Measurements from ENCODE around the gene TSPAN1. TPM values are rescaled to one million over a fixed set of nuclear protein-coding genes. Genes with fewer than 3 reads are reported as not detected.

Gene TSPAN1
- total RNA-seq, 1 donor from 2014 or later = 0.72 TPM

DNA sequence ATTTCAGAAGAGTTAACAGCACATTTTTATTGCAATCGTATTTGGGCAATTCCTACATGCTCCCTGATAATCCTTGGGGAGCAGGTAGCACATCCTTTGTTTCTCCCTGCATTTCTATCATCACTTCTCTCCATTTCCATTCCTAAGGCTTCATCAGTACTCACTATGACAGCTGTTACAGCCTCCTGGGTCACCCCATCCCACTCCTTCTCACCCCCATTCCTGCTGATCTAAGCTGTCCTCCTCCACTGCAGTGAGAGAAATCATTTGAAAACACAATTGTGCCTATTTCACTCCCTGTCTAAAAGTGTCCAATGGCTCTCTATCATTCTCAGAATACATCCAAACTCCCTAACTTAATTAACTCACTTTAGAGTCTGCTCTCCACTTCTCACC lies 17.0 kb upstream of the TSPAN1 start:
- intact Hi-C loops (cut with micrococcal nuclease) = no loop called here
- no peak for DNase-seq
- ATAC-seq = no peak

DNA sequence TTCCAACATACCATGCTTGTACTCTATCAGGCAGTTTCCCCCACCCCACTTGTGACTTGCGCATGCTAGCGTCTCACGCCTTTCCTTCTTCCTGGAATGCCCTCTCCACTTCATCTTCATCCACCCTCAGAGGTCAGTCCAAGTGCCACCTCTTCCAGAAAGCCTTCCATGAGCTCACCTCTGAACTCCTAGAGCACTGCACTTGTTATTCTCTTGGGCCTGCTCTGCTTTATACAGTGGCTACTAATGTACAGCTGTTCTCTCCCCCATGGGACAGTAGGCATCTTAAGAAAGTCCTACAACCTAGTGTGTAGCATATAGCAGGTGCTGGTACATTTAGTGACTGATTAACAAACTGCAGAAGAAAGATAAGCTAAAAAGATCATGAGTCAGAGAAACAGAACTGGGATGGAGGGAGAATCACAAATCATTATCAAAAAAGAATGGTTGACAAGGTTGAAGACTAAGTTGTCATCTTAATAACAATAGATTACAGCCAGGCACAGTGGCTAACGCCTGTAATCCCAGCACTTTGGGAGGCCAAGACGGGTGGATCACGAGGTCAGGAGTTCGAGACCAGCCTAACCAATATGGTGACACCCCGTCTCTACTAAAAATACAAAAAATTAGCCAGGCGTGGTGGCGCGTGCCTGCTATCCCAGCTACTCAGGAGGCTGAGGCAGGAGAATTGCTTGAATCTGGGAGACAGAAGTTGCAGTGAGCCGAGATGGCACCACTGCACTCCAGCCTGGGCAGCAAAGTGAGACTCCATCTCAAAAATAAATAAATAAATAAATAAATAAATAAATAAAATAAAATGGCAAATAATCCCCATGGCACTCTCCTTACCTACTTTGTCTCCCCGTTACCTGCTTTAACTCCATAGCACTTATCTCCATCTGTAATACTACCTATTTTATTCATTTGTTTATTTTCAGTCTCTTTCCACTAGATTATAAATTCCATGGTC lies 16.3 kb upstream of the TSPAN1 start:
- ATAC-seq = no peak
- no peak for DNase-seq
- intact Hi-C loops (cut with micrococcal nuclease) = no loop called here

DNA sequence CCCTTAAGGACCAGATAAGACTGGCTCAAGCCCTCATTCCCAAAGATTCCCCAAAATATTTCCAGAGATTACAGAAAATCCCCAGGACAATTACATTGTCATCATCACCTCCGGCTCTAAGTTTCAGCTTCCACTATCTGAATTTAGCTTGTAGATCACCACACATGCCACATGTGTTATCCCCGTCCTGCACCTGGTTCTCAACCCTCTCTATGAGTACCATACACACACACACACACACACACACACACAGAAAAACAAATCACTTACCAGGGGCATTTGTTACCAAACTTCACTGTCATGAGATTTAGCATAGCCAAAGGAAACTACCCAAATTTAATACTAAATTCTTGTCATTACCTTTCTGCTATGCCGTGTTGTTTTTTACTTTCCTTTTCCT lies 15.4 kb upstream of the TSPAN1 start:
- DNase-seq (no peak), ATAC-seq (no peak)
- intact Hi-C loops (cut with micrococcal nuclease) = no loop called here

- DNase-seq (no peak), ATAC-seq (no peak)
- intact Hi-C loops (cut with micrococcal nuclease) = no loop called here
Observed at GRCh38 chr1:46160212-46160611, 14.7 kb upstream of the TSPAN1 start.

DNA sequence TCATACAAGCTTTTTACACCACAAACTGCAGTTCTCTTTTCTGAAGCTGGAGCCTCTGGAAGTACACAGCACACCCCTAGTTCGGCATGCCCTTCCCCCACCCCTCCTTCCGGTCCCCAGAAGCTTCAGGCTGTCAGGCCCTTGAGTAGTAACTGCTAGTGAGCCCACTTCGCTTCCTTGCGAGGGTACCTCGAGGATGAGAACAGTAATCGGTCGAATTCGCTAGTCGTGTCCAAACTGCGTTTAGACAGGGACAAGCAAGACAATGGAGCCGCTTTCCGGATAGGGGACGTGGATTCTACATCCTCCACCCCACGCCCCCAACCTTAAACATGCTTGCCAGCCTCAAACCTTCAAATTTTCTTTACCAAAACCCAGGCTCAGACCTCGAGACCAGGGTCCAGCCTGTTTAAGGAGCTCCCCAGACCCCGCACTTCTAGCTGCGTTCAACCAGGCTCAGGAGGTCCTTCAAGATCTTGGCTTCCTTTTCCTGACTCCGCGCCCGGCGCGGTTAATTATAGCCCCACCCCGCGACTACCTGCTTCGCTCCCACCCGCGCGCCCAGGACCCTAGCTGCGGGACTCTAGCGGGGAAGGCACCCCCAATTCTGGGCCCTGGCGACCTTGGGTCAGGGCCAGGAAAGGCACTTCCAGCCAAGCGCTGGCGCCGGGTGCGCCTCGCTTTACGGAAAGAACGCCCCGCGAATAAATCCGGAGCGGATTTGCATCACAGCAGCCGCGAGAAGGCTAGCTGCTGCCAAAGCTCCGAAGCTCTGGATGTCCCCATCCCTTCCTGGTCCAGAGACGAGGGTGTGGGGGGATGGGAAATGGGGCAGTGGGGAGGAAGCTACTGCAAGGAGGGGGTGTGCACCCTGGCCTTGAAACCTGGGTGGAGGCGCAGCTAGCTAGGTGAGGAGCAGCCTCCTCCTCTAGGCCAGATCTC lies 8.1 kb upstream of the TSPAN1 start:
- ATAC-seq = peak; percentile 68
- DNase-seq = peak; percentile 66
- intact Hi-C loops (cut with micrococcal nuclease) = no loop called here

GRCh38 chr1:46168477-46168876 lies 6.4 kb upstream of the TSPAN1 start:
- intact Hi-C loops (cut with micrococcal nuclease) = no loop called here
- ATAC-seq (no peak), DNase-seq (no peak)

DNA sequence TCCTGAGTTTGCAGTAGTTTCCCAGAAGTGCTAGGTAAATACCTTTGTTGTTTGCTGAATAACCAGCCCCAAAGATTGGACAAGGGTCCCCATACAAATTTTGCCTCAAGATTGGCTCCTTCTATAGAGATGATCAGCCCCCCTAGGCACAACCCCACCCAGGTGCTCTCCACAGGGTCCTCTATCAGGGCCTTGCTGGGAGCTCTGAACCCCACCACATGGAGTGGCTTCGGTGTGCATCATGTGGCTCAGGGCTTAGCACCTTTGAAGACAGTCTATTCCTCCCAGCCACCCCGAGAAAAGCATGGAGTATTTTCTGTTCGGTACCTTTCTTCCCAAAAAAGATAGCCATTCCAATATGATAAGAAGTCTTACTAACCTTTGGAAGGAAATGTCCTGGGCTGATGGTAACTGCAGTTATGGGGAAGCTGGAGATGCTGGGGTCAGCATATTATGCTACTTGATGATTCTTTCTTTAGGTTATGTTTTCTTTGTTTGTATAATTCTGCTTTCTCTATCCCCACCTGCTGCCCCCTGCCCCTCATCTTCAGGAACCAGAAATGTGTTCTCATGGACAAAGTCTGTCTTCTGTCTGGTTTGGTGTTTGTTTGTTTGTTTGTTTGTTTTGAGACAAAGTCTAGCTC lies 5.0 kb upstream of the TSPAN1 start:
- DNase-seq (no peak), ATAC-seq (no peak)
- intact Hi-C loops (cut with micrococcal nuclease) = no loop called here

DNA sequence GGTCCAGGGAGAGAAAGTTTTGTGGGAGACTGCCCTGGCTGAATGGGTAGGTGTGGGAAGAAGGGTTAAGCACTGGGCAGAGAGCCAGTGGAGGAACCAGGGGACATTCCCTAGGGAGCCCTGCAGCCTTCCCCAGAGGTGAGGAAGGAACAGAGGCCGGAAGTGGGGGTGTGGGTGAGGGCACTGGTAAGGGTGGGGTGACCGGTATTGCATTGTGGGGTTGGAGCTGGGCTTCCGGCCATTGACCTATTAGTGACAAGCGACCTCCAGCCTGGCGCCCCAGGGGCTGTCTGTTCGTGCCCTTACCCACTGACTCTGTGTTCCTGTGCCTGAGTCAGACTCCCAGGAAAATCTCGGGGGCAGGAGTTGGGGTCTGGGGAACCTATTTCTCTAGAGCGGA lies 3.5 kb upstream of the TSPAN1 start:
- DNase-seq (peak; percentile 44), ATAC-seq (peak; percentile 30)
- intact Hi-C loops (cut with micrococcal nuclease) = no loop called here

DNA sequence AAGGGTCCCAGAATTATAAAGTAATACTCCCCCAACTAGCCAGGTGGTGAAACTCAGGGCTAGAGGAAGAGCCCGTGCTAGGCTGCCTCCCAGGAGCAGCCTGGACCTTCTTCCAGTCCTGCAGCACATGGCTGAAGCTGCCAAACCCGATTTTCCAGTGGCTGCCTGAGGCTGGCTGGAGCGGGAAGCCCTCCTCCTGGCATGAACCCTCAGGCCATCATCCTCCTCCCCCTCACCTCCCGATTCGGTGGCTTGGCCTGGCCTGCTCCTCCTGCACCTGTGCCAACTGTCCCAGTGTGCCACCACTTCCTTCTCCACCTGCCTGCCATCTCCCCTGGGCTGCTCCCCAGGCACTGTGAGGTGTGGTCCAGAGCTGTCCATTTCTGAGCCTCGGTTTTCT lies 3.0 kb upstream of the TSPAN1 start:
- no peak for DNase-seq
- ATAC-seq = peak; percentile 12
- intact Hi-C loops (cut with micrococcal nuclease) = no loop called here

DNA sequence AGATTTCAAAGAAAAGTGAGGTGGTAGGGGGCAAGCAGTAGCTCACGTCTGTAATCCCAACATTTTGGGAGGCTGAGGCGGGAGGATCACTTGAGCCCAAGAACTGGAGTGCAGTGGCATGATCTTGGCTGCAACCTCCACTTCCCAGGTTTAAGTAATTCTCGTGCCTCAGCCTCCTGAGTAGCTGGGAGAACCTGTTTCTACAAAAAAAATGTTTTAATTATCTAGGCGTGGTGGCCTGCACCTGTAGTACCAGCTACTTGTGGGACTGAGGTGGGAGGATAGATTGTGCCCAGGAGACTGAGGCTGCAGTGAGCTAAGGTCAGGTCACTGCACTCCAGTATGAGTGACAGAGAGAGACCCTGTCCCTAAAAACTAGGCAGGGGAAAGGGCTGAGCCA lies 2.6 kb upstream of the TSPAN1 start:
- DNase-seq (no peak), ATAC-seq (no peak)
- intact Hi-C loops (cut with micrococcal nuclease) = no loop called here

DNA sequence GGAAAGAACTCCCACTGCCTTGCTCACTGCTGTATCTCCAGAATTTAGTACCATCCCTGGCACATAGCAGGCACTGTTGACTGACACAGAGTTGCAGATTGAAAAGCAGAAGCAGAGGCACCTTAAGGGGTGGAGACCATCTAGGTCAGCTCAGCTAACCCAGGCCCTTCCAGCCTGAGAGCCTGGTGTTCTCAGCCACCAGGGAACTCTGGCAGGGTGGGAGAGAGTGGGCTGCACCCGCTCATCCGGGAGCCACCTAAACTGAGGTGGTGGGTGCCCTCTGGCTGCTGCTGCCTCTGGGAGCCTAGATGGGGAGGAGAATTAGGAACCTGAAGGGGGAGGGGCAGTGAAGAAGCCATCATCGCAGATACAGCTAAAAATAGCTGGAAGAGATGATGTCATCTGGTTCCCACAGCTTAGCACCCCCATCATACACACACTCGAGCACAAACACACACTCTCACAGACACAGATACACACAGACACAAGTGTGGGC lies 1.5 kb upstream of the TSPAN1 start:
- intact Hi-C loops (cut with micrococcal nuclease) = no loop called here
- DNase-seq (no peak), ATAC-seq (peak; percentile 40)

GRCh38 chr1:46175243-46175642 lies 356 bp downstream of the TSPAN1 start:
- no peak for DNase-seq
- intact Hi-C loops (cut with micrococcal nuclease) = loop anchor here (5.0 kb wide), 1 partner anchor 43 kb away; the partner anchor contains the start of gene PIK3R3
- ATAC-seq = no peak

- ATAC-seq = no peak
- intact Hi-C loops (cut with micrococcal nuclease) = loop anchor here (5.0 kb wide), 1 partner anchor 44 kb away; the partner anchor contains the start of gene PIK3R3
- no peak for DNase-seq
Observed at GRCh38 chr1:46176211-46176865, 1.5 kb downstream of the TSPAN1 start, which contains the start of gene P3R3URF. P3R3URF (minus strand) TSS chr1:46176488; CDS start chr1:46176471, 17 bp downstream.

DNA sequence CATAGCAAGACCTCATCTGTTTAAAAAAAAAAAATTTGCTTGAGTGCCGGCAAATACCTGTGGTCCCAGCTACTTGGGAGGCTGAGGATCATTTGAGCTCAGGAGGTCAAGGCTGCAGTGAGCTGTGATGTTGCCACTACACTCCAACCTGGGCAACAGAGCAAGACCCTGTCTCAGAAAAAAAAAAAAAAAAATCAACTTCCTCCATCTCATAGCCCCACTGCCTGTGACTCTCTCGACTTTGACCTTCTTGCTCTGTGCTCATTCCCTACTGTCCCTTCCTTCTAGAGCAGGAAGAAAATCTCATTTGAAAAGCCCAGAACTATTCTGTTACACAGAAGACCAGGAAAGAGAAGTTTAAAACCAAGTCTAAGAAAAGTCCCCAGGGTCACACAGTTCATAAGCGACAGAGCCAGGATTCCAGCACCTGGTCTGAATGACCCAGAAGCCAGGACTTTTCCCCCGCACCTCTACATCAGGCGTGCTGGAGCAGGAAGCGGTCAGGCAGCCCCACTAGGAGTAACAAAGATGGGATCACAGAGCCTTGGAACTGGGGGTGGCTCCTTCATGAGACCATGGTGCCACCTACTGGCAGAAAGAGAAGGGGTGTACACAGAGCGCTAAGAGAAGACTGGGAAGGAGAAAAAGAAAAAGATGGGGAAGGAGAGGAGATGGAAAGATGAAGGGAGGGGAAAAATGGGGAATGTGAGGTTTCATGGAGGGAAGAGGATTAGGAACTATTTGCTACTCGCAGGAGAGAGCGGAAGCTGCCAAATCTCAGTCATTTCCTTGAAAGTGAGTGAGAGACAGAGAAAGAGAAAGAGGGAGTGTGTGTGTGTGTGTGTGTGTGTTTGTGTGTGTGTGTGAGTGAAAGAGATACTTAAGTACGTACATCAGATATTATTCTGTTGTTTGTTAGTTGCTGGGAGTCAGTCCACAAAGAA lies 4.5 kb downstream of the TSPAN1 start:
- intact Hi-C loops (cut with micrococcal nuclease) = loop anchor here (2.0 to 5.0 kb wide), 2 partner anchors 47 to 143 kb away; partner anchors contain the start of gene PIK3R3
- DNase-seq = peak; percentile 68
- peak; percentile 78 for ATAC-seq

DNA sequence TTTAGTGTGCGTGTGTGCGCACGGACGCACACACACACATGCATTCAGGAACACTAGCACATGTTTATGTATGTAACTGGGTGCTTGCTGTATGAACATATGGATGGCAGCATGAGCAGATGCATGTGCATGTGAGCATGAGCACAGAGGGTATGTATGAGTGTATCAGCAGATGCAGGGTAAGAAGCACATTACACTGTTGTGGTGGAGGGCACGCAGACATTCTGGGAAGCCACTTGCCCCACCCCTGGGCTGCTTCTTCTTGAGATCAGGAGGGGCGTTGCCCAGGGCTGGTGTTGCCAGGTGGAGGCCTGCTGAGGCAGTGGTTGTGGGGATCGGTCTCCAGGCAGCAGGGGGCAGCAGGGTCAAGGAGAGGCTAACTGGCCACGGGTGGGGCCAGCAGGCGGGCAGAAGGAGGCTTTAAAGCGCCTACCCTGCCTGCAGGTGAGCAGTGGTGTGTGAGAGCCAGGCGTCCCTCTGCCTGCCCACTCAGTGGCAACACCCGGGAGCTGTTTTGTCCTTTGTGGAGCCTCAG lies 5.3 kb downstream of the TSPAN1 start:
- no peak for DNase-seq
- intact Hi-C loops (cut with micrococcal nuclease) = no loop called here
- ATAC-seq = peak; percentile 8

DNA sequence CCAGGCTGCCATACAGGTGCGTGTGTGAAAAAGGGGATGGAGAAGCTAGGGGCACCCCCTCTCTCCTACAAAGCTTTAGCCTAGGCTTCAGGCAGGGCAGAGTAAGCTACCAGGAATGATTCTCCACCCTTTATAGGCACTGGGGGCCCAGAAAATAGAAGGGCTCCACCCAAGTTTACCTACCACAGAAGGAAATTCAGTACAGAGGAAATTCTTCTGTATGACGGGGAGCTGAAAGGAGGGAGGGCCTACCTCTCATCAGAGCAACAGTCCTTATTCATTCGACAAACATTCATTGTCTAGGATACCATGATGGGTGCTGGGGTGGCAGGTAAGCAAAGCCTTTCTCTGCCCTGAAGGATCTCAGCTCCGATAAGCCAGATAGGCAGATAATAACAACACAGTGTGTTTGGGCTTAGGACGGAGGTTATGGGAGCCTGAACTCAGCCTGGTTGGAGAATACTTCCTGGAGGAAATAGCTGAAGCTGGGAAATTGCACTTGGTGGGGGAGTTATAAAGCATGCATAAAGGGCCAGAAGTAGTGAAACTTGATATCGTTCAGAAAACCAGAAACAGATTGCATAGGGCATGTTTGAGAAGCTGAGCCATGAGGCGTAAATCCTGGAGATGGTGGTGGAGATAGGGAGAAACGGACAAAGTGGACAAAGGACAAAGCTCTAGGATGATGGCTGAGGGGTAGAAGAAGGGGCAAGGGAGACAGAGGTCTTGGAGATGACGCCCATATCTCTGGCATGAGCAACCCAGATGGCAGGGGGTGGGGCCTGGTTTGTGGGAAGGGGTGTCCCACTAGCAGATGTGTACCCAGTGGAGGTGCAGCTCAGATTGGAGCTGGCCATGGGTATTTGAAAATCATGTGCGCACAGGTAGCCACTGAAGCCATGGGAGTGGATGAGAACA lies 6.7 kb downstream of the TSPAN1 start:
- ATAC-seq (no peak), DNase-seq (no peak)
- intact Hi-C loops (cut with micrococcal nuclease) = no loop called here
